WI38 (cell line): Measurements from ENCODE around the gene CAMK2A.

Experiments
- H3K4me3 ChIP-seq: 2 replicates; pipeline ENCODE4 v1.5.1; 2011; ENCODE audit warnings: low read depth, mild to moderate bottlenecking, control low read depth, low read length
- CTCF ChIP-seq: IDR thresholded peaks from 2 replicates; pipeline ENCODE4 v1.5.1; 2012; ENCODE audit warnings: low read depth, mild to moderate bottlenecking, control low read depth, low read length

The CAMK2A gene

GRCh38 chr5:150288791-150289190 lies 782 bp downstream of the CAMK2A start:
- H3K4me3 ChIP-seq: no peak overlapping the region
- no peak for TF ChIP-seq CTCF

- TF ChIP-seq CTCF: no peak
These were observed 1.2 kb downstream of the CAMK2A start for GRCh38 chr5:150288361-150288760.

GRCh38 chr5:150286820-150287219 lies 2.8 kb downstream of the CAMK2A start:
- peak; percentile 24; the same call in 1 of the 2 replicates for TF ChIP-seq CTCF
- H3K4me3 ChIP-seq: no peak overlapping the region

More at GRCh38 chr5:150288361-150288760, 1.2 kb downstream of the CAMK2A start:
- no peak overlapping the region for H3K4me3 ChIP-seq

GRCh38 chr5:150285114-150285513 lies 4.5 kb downstream of the CAMK2A start:
- TF ChIP-seq CTCF: no peak
- H3K4me3 ChIP-seq: no peak overlapping the region

- no peak for TF ChIP-seq CTCF
- no peak overlapping the region for H3K4me3 ChIP-seq
These were observed 5.3 kb downstream of the CAMK2A start for GRCh38 chr5:150284311-150284710.

GRCh38 chr5:150283904-150284303 lies 5.7 kb downstream of the CAMK2A start:
- TF ChIP-seq CTCF: no peak
- H3K4me3 ChIP-seq: no peak overlapping the region

- no peak for TF ChIP-seq CTCF
These were observed 7.6 kb downstream of the CAMK2A start for GRCh38 chr5:150281987-150282386.

More at GRCh38 chr5:150281987-150282386, 7.6 kb downstream of the CAMK2A start:
- no peak overlapping the region for H3K4me3 ChIP-seq
